GM18511 (cell line): ENCODE data around the gene ACAP2.

Experiments
- ATAC-seq: cut with Tn5 transposase; IDR thresholded peaks from one replicate; pipeline ENCODE4 v1.9.1; 2021; ENCODE audit warnings: mild to moderate bottlenecking, moderate library complexity; ENCODE audit not compliant: unreplicated experiment

Gene ACAP2

GRCh38 chr3:195224980-195225580, 217.7 kb downstream of the ACAP2 start:
- ATAC-seq = no peak
